Gastrocnemius medialis (tissue), 4 donors: ENCODE measurements around the gene TUBB3.

ENCODE experiments used
- CTCF ChIP-seq, 5 experiments: fragments of 450-650 bp in 3 of 5; fragments of 200-600 bp in 2 of 5; sonication (generic) in 2 of 5; IDR thresholded peaks in 4 of 5; conservative IDR thresholded peaks in 1 of 5; 1 replicate in 4 of 5; 2 replicates in 1 of 5; pipeline ENCODE4 v1.5.1; 2016 to 2019; ENCODE audit warnings: antibody characterized with exemption in 5 of 5, mild to moderate bottlenecking in 3 of 5, moderate library complexity in 3 of 5
- POLR2A ChIP-seq, 2 donors: fragments of 450-650 bp; IDR thresholded peaks; one replicate each; pipeline ENCODE4 v1.6.1; 2017; ENCODE audit warnings: antibody characterized with exemption in 2 of 2, mild to moderate bottlenecking in 2 of 2, moderate library complexity in 2 of 2

- TF ChIP-seq POLR2A (IDR thresholded peaks at IDR 0.05) (no peak), CTCF (IDR thresholded peaks at IDR 0.05 in 4 of 5, conservative IDR thresholded peaks at IDR 0.05 in 1 of 5) (no peak)
Observed at GRCh38 chr16:89898201-89898967, 24.8 kb upstream of the TUBB3 start.
